IMR-90 (cell line): Measurements from ENCODE around the gene METRNL. TPM values are rescaled to one million over a fixed set of nuclear protein-coding genes. Genes with fewer than 3 reads are reported as not detected.

ENCODE experiments used
- ATAC-seq: fragments of 200-7000 bp; cut with Tn5 transposase; 2 replicates; pipeline ENCODE4 v1.9.1; 2020; ENCODE audit warnings: low read depth, mild to moderate bottlenecking, moderate library complexity
- BruUV-seq: library from RNA; stranded (reverse); fragments of 400-500 nt; replicated peaks from 2 replicates; lab custom pipeline; 2021; lab: Mats Ljungman, UMichigan
- CTCF ChIA-PET: fragments of 300-600 bp; formaldehyde crosslinking; extraction: SDS; loops from one replicate; lab custom pipeline; 2021; ENCODE audit warnings: antibody characterized with exemption; lab: Yijun Ruan, JAX
- POLR2A ChIA-PET: fragments of 300-600 bp; sonication (Branson Sonifier 250); formaldehyde crosslinking; loops from one replicate; lab custom pipeline; 2022; ENCODE audit warnings: antibody characterized with exemption; ENCODE audit not compliant: unreplicated experiment; lab: Charles Lee
- DNase-seq: peaks from one replicate; pipeline ENCODE4 v3.0.0; 2013
- H2AFZ ChIP-seq: replicated peaks from 2 replicates; pipeline ENCODE3; 2013; ENCODE audit warnings: low read length, mild to moderate bottlenecking; ENCODE audit not compliant: poor library complexity
- H2AK5ac ChIP-seq: 2 replicates; pipeline ENCODE4 v1.6.1; 2013; ENCODE audit warnings: low read depth, low read length, inconsistent platforms
- H2AK9ac ChIP-seq: replicated peaks from 2 replicates; pipeline ENCODE3; 2013; ENCODE audit warnings: mild to moderate bottlenecking, low read depth, low read length, moderate library complexity; ENCODE audit not compliant: poor library complexity
- H2BK120ac ChIP-seq: 2 replicates; pipeline ENCODE4 v1.6.1; 2013; ENCODE audit warnings: low read depth, low read length, inconsistent platforms
- H2BK15ac ChIP-seq: 3 replicates; pipeline ENCODE4 v1.6.1; 2013; ENCODE audit warnings: low read depth, low read length, inconsistent platforms
- H2BK20ac ChIP-seq: 2 replicates; pipeline ENCODE4 v1.6.1; 2013; ENCODE audit warnings: low read depth, mild to moderate bottlenecking, inconsistent platforms, low read length, moderate library complexity
- H2BK5ac ChIP-seq: 2 replicates; pipeline ENCODE4 v1.6.1; 2013; ENCODE audit warnings: mild to moderate bottlenecking, low read depth, low read length, inconsistent platforms; ENCODE audit not compliant: poor library complexity, severe bottlenecking
- H3K14ac ChIP-seq: replicated peaks from 2 replicates; pipeline ENCODE4 v1.6.1; 2013; ENCODE audit warnings: low read depth, low read length, inconsistent platforms
- H3K18ac ChIP-seq: 2 replicates; pipeline ENCODE4 v1.6.1; 2013; ENCODE audit warnings: low read depth, low read length, control low read depth
- H3K23ac ChIP-seq: 2 replicates; pipeline ENCODE4 v1.6.1; 2013; ENCODE audit warnings: low read depth, low read length, inconsistent platforms
- H3K27ac ChIP-seq: 2 replicates; pipeline ENCODE4 v1.5.1; 2013; ENCODE audit warnings: mild to moderate bottlenecking, control low read depth, low read length; ENCODE audit not compliant: insufficient read depth
- H3K27me3 ChIP-seq: 2 replicates; pipeline ENCODE4 v1.6.1; 2013; ENCODE audit warnings: low read length; ENCODE audit not compliant: control insufficient read depth, insufficient read depth
- H3K36me3 ChIP-seq: 2 replicates; pipeline ENCODE4 v1.6.1; 2013; ENCODE audit warnings: low read length, mixed read lengths; ENCODE audit not compliant: control insufficient read depth, insufficient read depth
- H3K4ac ChIP-seq: 2 replicates; pipeline ENCODE4 v1.6.1; 2013; ENCODE audit warnings: low read depth, low read length, inconsistent platforms
- H3K4me1 ChIP-seq: 2 replicates; pipeline ENCODE4 v1.6.1; 2013; ENCODE audit warnings: low read length, mixed read lengths; ENCODE audit not compliant: control insufficient read depth, insufficient read depth
- H3K4me2 ChIP-seq: 2 replicates; pipeline ENCODE4 v1.6.1; 2013; ENCODE audit warnings: low read depth, mild to moderate bottlenecking, control low read depth, low read length, moderate library complexity
- H3K4me3 ChIP-seq: 2 replicates; pipeline ENCODE4 v1.5.1; 2013; ENCODE audit warnings: low read depth, mild to moderate bottlenecking, control low read depth, low read length, moderate library complexity; ENCODE audit not compliant: insufficient read depth
- H3K56ac ChIP-seq: 2 replicates; pipeline ENCODE4 v1.6.1; 2013; ENCODE audit warnings: low read length, inconsistent platforms; ENCODE audit not compliant: insufficient read depth; ENCODE audit errors: extremely low read depth
- H3K79me1 ChIP-seq, 2 experiments: 2 replicates each; pipeline ENCODE4 v1.6.1; 2013; ENCODE audit warnings: low read length in 2 of 2, inconsistent platforms in 1 of 2, low read depth in 1 of 2
- H3K9ac ChIP-seq: 2 replicates; pipeline ENCODE4 v1.6.1; 2013; ENCODE audit warnings: low read depth, low read length, control low read depth
- H3K9me1 ChIP-seq: 2 replicates; pipeline ENCODE4 v1.6.1; 2013; ENCODE audit warnings: low read length, inconsistent platforms; ENCODE audit not compliant: insufficient read depth
- H3K9me3 ChIP-seq: 2 replicates; pipeline ENCODE4 v1.6.1; 2013; ENCODE audit warnings: low read length; ENCODE audit not compliant: control insufficient read depth, insufficient read depth
- H4K20me1 ChIP-seq: 2 replicates; pipeline ENCODE4 v1.6.1; 2013; ENCODE audit warnings: low read length, inconsistent platforms; ENCODE audit not compliant: insufficient read depth
- H4K5ac ChIP-seq: 2 replicates; pipeline ENCODE4 v1.6.1; 2013; ENCODE audit warnings: mild to moderate bottlenecking, low read depth, low read length, control low read depth
- H4K8ac ChIP-seq, 2 experiments: 2 replicates each; pipeline ENCODE4 v1.6.1; 2013; ENCODE audit warnings: low read depth in 2 of 2, low read length in 2 of 2, control low read depth in 1 of 2, inconsistent platforms in 1 of 2
- H4K91ac ChIP-seq: 2 replicates; pipeline ENCODE4 v1.6.1; 2013; ENCODE audit warnings: low read depth, low read length, inconsistent platforms; ENCODE audit not compliant: insufficient read depth
- BHLHE40 ChIP-seq: fragments of 150-350 bp; IDR thresholded peaks from 2 replicates; pipeline ENCODE4 v1.6.1; 2016; ENCODE audit warnings: mild to moderate bottlenecking, low read depth, low read length
- CEBPB ChIP-seq: IDR thresholded peaks from 2 replicates; pipeline ENCODE4 v1.6.1; 2012; ENCODE audit warnings: low read depth, low read length, improper control_type of control experiment
- ELK1 ChIP-seq: fragments of 150-350 bp; IDR thresholded peaks from 2 replicates; pipeline ENCODE4 v1.6.1; 2016; ENCODE audit warnings: low read depth, mild to moderate bottlenecking, low read length, moderate library complexity, borderline replicate concordance
- FOS ChIP-seq: fragments of 150-350 bp; IDR thresholded peaks from 2 replicates; pipeline ENCODE4 v1.6.1; 2016; ENCODE audit warnings: low read depth, low read length
- NFE2L2 ChIP-seq: fragments of 150-350 bp; IDR thresholded peaks from 2 replicates; pipeline ENCODE4 v1.6.1; 2016; ENCODE audit warnings: low read depth, mild to moderate bottlenecking, low read length
- POLR2A ChIP-seq: IDR thresholded peaks from 2 replicates; pipeline ENCODE4 v1.6.1; 2012; ENCODE audit warnings: mild to moderate bottlenecking, low read depth, low read length
- USF2 ChIP-seq: fragments of 150-350 bp; IDR thresholded peaks from 2 replicates; pipeline ENCODE4 v1.6.1; 2017; ENCODE audit warnings: mild to moderate bottlenecking, antibody characterized with exemption, low read length, low read depth
- WGBS, 2 experiments: methylation state at CpG; one replicate each; pipeline versions ENCODE4 v1.1.5 to v1.1.7; 2013; ENCODE audit warnings: missing lambda C conversion rate in 2 of 2; ENCODE audit not compliant: insufficient read length in 1 of 2; ENCODE audit errors: extremely low coverage in 2 of 2; 5-methylcytosine and 5-hydroxymethylcytosine counted together
- dilution Hi-C: fragments of 300-500 bp; cut with HindIII; formaldehyde crosslinking; loops from one replicate; pipeline ENCODE4 v1.14.3; 2018; ENCODE audit warnings: low sequenced_read_pairs; ENCODE audit not compliant: unreplicated experiment
- in situ Hi-C: fragments of 300-500 bp; cut with MboI; formaldehyde crosslinking; loops from 3 replicates; pipeline ENCODE4 v1.14.3; 2019; ENCODE audit warnings: low sequenced_read_pairs, inconsistent platforms, mixed read lengths
- intact Hi-C: fragments of 100-400 bp; cut with micrococcal nuclease; formaldehyde crosslinking; loops from 2 replicates; pipeline ENCODE4 v1.10.0; 2022
- polyA plus RNA-seq, 3 experiments: library from polyadenylated mRNA; depleted of rRNA; stranded (reverse); fragments of >200 nt; gene quantifications; 2 replicates each; pipeline ENCODE4 v1.2.3, GENCODE V29; 2012; ENCODE audit warnings: low replicate concordance in 1 of 3
- total RNA-seq: library from RNA; depleted of rRNA; stranded (reverse); fragments of >200 nt; gene quantifications from 2 replicates; pipeline ENCODE4 v1.2.3, GENCODE V29; 2012

METRNL gene
- total and polyA plus RNA-seq, 2 of the 4 experiments (the other 2 are of a cell fraction), result 17.9 to 48.2 TPM

GRCh38 chr17:83135692-83136091 lies 56.3 kb downstream of the METRNL start:
- H4K20me1 ChIP-seq, result no peaks in the 10 kb centered on the region
- intact Hi-C loops, result no loop called here
- dilution Hi-C loops, result no loop called here

More at GRCh38 chr17:83135692-83136091, 56.3 kb downstream of the METRNL start:
- ChIA-PET POLR2A (no interaction called here), CTCF (no interaction called here)
- Histone ChIP-seq H3K4me3 (no peak overlapping the region), H2BK20ac (no peak overlapping the region), H2AK9ac (no peak overlapping the region), H3K27me3 (peaks cover 44% of the 10 kb centered on the region), H3K4me2 (no peak overlapping the region), H3K23ac (no peak overlapping the region), H2AK5ac (no peak overlapping the region), H3K79me1 (no peaks in the 10 kb centered on the region), H2BK15ac (no peak overlapping the region), H3K9me1 (no peaks in the 10 kb centered on the region), H3K14ac (no peak overlapping the region), H2BK120ac (no peak overlapping the region), H3K36me3 (no peaks in the 10 kb centered on the region), H3K27ac (no peak overlapping the region), H3K4ac (no peak overlapping the region), H3K56ac (no peak overlapping the region), H4K91ac (no peak overlapping the region), H2BK5ac (no peak overlapping the region), H3K4me1 (no peaks in the 10 kb centered on the region), H4K8ac (no peak overlapping the region), H3K9ac (no peak overlapping the region), H2AFZ (no peak overlapping the region), H3K9me3 (no peaks in the 10 kb centered on the region), H3K18ac (no peak overlapping the region), H4K5ac (no peak overlapping the region)
- no peak for ATAC-seq
- no peak for TF ChIP-seq POLR2A
- TF ChIP-seq CEBPB, result no peak
- TF ChIP-seq BHLHE40, result no peak
- no peak for TF ChIP-seq ELK1
- no peak for TF ChIP-seq FOS
- no peak for TF ChIP-seq NFE2L2
- TF ChIP-seq USF2, result no peak
- BruUV-seq, result no TSS peak
- DNase-seq, result no peak
- in situ Hi-C loops, result no loop called here
- WGBS, 2 experiments, result 50% methylated on average over 2 of the region's 14 CpGs; no CpG with 5 or more reads in 1 of the 2 experiments
